ENCODE data around the gene TNS4. TPM values are rescaled to one million over a fixed set of nuclear protein-coding genes. Genes with fewer than 3 reads are reported as not detected.

The TNS4 gene
- total and polyA plus RNA-seq, 8 donors, result 0.18 to 23.2 (median 0.76) TPM; not detected in 2

DNA sequence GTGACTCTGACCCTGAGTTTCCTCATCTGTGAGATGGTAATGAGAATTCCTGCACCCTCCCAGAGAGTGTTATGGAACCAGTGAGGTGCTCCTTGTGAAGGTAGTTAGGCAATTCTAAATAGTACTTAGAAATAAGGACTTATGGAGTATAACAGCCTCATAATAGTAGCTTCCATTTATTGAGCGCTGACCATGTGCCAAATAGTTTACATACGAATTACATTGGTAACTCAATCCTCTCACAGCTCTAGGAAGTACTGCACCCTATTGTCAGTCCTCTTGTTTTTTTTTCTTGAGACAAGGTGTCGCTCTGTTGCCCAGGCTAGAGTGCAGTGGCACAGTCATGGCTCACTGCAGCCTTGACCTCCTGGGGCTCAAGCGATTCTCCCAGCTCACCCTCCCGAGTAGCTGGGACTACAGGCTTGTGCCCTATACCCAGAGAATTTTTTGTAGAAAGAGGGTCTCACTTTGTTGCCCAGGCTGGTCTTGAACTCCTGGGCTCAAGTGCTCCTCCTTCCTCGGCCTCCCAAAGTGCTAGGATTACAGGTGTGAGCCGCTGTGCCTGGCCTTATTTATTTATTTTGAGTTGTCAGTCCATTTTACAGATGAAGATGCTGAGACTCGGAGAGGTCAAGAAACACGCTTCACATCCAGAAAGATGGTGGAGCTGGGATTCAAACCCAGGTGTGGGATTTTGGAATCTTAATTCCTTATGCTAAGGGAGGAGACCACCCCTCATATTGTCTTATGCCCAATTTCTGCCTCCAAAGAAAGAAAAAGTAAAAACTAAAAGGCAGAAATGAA lies 2.9 kb downstream of the TNS4 start:
- H3K4me1 ChIP-seq, result peaks cover 21 to 44% (median 30%) of the 10 kb centered on the region in 4 donors
- peak in 1 of 2 donors; percentile 6 for DNase-seq
- 53 to 66% (median 60%) methylated on average over 9 of the region's 9 CpGs for WGBS, 5 donors
- TF ChIP-seq POLR2A (IDR thresholded peaks at IDR 0.05), result no peak
- TF ChIP-seq, protein P1, sequence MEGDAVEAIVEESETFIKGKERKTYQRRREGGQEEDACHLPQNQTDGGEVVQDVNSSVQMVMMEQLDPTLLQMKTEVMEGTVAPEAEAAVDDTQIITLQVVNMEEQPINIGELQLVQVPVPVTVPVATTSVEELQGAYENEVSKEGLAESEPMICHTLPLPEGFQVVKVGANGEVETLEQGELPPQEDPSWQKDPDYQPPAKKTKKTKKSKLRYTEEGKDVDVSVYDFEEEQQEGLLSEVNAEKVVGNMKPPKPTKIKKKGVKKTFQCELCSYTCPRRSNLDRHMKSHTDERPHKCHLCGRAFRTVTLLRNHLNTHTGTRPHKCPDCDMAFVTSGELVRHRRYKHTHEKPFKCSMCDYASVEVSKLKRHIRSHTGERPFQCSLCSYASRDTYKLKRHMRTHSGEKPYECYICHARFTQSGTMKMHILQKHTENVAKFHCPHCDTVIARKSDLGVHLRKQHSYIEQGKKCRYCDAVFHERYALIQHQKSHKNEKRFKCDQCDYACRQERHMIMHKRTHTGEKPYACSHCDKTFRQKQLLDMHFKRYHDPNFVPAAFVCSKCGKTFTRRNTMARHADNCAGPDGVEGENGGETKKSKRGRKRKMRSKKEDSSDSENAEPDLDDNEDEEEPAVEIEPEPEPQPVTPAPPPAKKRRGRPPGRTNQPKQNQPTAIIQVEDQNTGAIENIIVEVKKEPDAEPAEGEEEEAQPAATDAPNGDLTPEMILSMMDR (IDR thresholded peaks at IDR 0.05), result no peak
- no peak for TF ChIP-seq EP300 (IDR thresholded peaks at IDR 0.05)
- no peak for TF ChIP-seq POLR2AphosphoS5 (IDR thresholded peaks at IDR 0.05)
- peak overlapping the region in 3 of 5 donors; percentile 9 to 84 (median 66) for H3K27ac ChIP-seq
- H3K27me3 ChIP-seq, result no peaks in the 10 kb centered on the region
- H3K9me3 ChIP-seq, result no peaks in the 10 kb centered on the region
- intact Hi-C loops (cut with DNase I; ENCODE audit: low total_unique reads), result no loop called here
- no peaks in the 10 kb centered on the region for H3K36me3 ChIP-seq
- H3K4me3 ChIP-seq, result no peak overlapping the region

DNA sequence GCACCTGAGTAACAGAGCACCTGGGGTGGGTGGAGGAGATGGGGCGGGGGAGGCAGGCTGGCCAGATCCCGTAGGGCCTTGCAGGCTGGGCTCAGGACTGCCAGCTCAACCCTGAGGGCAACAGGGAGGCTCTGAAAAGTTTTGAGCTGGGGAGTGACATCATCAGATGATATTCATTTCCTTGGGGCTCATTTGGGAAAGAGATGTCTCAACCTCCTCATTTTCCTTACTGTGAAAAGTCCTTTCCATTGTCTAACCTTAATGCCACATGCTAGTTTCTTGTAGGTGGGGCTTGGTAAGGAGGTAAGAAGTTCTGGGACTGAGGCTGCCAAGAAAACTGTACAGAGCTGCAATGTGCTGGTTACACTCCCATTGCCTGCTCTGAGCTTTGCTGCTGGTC lies 3.7 kb downstream of the TNS4 start:
- intact Hi-C loops (cut with DNase I; ENCODE audit: low total_unique reads), result no loop called here
- 59 to 74% (median 64%) methylated on average over 2 of the region's 2 CpGs for WGBS, 5 donors
- H3K36me3 ChIP-seq, result no peaks in the 10 kb centered on the region
- peaks cover 21 to 44% (median 30%) of the 10 kb centered on the region in 4 donors for H3K4me1 ChIP-seq
- TF ChIP-seq EP300 (IDR thresholded peaks at IDR 0.05) (no peak), POLR2AphosphoS5 (IDR thresholded peaks at IDR 0.05) (no peak), POLR2A (IDR thresholded peaks at IDR 0.05) (no peak)
- TF ChIP-seq, protein P1 (IDR thresholded peaks at IDR 0.05), result no peak
- H3K4me3 ChIP-seq, result no peak overlapping the region
- no peaks in the 10 kb centered on the region for H3K9me3 ChIP-seq
- peak overlapping the region in 3 of 5 donors; percentile 9 to 84 (median 66) for H3K27ac ChIP-seq
- DNase-seq, result no peak
- no peaks in the 10 kb centered on the region for H3K27me3 ChIP-seq

DNA sequence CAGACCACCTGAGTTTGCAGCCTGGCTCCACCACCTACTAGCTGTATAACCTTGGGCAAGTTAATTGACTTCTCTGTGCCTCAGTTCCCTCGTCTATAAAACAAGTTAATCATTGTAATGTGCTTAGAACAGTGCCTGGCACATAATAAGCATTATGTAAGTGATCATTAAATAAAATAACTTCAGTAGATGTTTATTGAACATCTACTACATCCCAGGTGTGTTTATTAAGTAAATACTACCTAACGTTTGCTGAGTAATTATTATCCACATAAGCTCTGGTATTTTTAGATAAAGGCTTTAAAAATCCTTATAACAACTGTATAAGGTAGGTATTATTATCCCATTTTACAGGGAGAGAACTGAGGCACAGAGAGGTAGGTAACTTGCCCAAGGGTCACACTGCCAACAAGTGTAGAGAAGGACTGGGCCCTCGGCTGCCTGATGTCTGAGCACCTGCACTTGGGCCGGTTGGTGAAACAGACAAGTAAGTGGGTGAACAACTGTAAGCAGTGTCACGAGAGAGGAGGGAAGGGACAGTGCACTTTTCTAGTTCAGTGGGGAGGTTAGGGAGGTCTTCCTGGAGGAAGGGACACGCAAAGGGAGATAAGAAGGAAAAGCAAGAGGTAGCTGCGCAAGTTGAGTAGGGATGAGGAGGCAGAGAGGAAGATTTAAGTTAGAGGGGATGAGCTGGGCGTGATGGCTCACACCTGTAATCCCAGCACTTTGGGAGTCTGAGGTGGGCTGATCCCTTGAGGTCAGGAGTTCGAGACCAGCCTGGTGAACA lies 4.6 kb downstream of the TNS4 start:
- peaks cover 21 to 44% (median 30%) of the 10 kb centered on the region in 4 donors for H3K4me1 ChIP-seq
- no peaks in the 10 kb centered on the region for H3K27me3 ChIP-seq
- H3K27ac ChIP-seq, result no peak overlapping the region
- TF ChIP-seq, protein P1 (IDR thresholded peaks at IDR 0.05), result no peak
- TF ChIP-seq POLR2AphosphoS5 (IDR thresholded peaks at IDR 0.05) (no peak), POLR2A (IDR thresholded peaks at IDR 0.05) (no peak), EP300 (IDR thresholded peaks at IDR 0.05) (no peak)
- intact Hi-C loops (cut with DNase I; ENCODE audit: low total_unique reads), result no loop called here
- H3K36me3 ChIP-seq, result no peaks in the 10 kb centered on the region
- WGBS, 5 donors, result 60 to 76% (median 69%) methylated on average over 8 to 9 of the region's 9 CpGs
- no peaks in the 10 kb centered on the region for H3K9me3 ChIP-seq
- DNase-seq, result no peak
- no peak overlapping the region for H3K4me3 ChIP-seq

DNA sequence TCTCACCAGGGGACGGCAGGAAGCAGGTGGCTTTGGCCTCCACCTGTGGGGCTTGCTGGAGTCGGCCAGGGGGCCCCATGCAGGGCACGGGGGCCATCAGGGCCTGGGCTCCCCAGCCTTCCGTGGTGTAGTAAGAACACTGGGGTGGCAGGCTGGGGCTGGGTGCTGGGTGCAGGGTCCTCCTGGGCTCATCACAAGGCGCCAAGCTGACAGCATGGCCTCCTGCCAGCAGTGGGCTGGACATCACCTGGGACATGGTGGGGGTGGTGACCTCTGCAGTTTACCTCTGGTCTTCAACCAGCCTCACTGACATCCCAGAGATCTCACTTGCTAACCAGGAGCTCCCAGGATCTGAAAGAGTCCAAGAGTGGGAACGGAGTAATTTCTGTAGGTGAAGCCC lies 5.3 kb downstream of the TNS4 start:
- Histone ChIP-seq H3K27ac (no peak overlapping the region), H3K4me1 (peaks cover 21 to 42% (median 32%) of the 10 kb centered on the region in 4 donors), H3K36me3 (no peaks in the 10 kb centered on the region), H3K4me3 (no peak overlapping the region), H3K9me3 (no peaks in the 10 kb centered on the region), H3K27me3 (no peaks in the 10 kb centered on the region)
- WGBS, 5 donors, result 83 to 97% (median 92%) methylated on average over 3 to 6 of the region's 6 CpGs
- intact Hi-C loops (cut with DNase I; ENCODE audit: low total_unique reads), result no loop called here
- no peak for TF ChIP-seq POLR2AphosphoS5 (IDR thresholded peaks at IDR 0.05)
- no peak for TF ChIP-seq POLR2A (IDR thresholded peaks at IDR 0.05)
- no peak for TF ChIP-seq EP300 (IDR thresholded peaks at IDR 0.05)
- TF ChIP-seq, protein P1 (IDR thresholded peaks at IDR 0.05), result no peak
- no peak for DNase-seq

Data from stomach (tissue), 9 donors.